MG63 (cell line): Measurements from ENCODE around the gene CCDC47. TPM values are rescaled to one million over a fixed set of nuclear protein-coding genes. Genes with fewer than 3 reads are reported as not detected.

Experiments
- DNase-seq: peaks from one replicate; pipeline ENCODE4 v3.0.0-alpha.2; 2020
- H3K27me3 ChIP-seq: fragments of 250-450 bp; sonication (Bioruptor Pico); 2 replicates; pipeline ENCODE4 v1.5.1; 2020; ENCODE audit warnings: mild to moderate bottlenecking, moderate library complexity
- H3K36me3 ChIP-seq: fragments of 250-450 bp; sonication (Bioruptor Pico); 2 replicates; pipeline ENCODE4 v1.5.1; 2020; ENCODE audit warnings: mild to moderate bottlenecking, moderate library complexity
- H3K4me3 ChIP-seq: fragments of 250-450 bp; sonication (Bioruptor Pico); 2 replicates; pipeline ENCODE4 v1.5.1; 2020; ENCODE audit warnings: mild to moderate bottlenecking, moderate library complexity
- H3K9me3 ChIP-seq: fragments of 250-450 bp; sonication (Bioruptor Pico); 2 replicates; pipeline ENCODE4 v1.5.1; 2020; ENCODE audit warnings: mild to moderate bottlenecking, moderate library complexity
- total RNA-seq: library from RNA; depleted of rRNA; stranded (reverse); fragments of >200 nt; shearing (Covaris generic); gene quantifications from 2 replicates; pipeline ENCODE4 v1.2.3, GENCODE V29; 2014; ENCODE audit warnings: low replicate concordance

The CCDC47 gene
- total RNA-seq, 1 experiment from 2014 or later = 49.1 TPM

GRCh38 chr17:63705657-63706056, 67.7 kb downstream of the CCDC47 start:
- DNase-seq = no peak
- Histone ChIP-seq H3K4me3 (no peak overlapping the region), H3K27me3 (no peaks in the 10 kb centered on the region), H3K9me3 (no peaks in the 10 kb centered on the region), H3K36me3 (peaks cover 46% of the 10 kb centered on the region)

- Histone ChIP-seq H3K4me3 (no peak overlapping the region), H3K27me3 (no peaks in the 10 kb centered on the region), H3K36me3 (peaks cover 39% of the 10 kb centered on the region), H3K9me3 (no peaks in the 10 kb centered on the region)
- DNase-seq = no peak
Observed at GRCh38 chr17:63704836-63705235, 68.6 kb downstream of the CCDC47 start.

GRCh38 chr17:63704259-63704576, 69.2 kb downstream of the CCDC47 start:
- DNase-seq = no peak
- no peaks in the 10 kb centered on the region for H3K27me3 ChIP-seq

GRCh38 chr17:63703556-63704258, 69.7 kb downstream of the CCDC47 start:
- H3K9me3 ChIP-seq = no peaks in the 10 kb centered on the region
- no peaks in the 10 kb centered on the region for H3K27me3 ChIP-seq
- H3K36me3 ChIP-seq = peaks cover 28% of the 10 kb centered on the region
- no peak overlapping the region for H3K4me3 ChIP-seq
- DNase-seq = no peak

More at GRCh38 chr17:63704259-63704576, 69.2 kb downstream of the CCDC47 start:
- Histone ChIP-seq H3K4me3 (no peak overlapping the region), H3K9me3 (no peaks in the 10 kb centered on the region), H3K36me3 (peaks cover 33% of the 10 kb centered on the region)

- no peak overlapping the region for H3K4me3 ChIP-seq
- DNase-seq = no peak
- no peaks in the 10 kb centered on the region for H3K27me3 ChIP-seq
- no peaks in the 10 kb centered on the region for H3K9me3 ChIP-seq
- H3K36me3 ChIP-seq = peaks cover 22% of the 10 kb centered on the region
Observed at GRCh38 chr17:63703029-63703428, 70.4 kb downstream of the CCDC47 start.

GRCh38 chr17:63702721-63703015, 70.7 kb downstream of the CCDC47 start:
- no peak overlapping the region for H3K4me3 ChIP-seq
- no peaks in the 10 kb centered on the region for H3K27me3 ChIP-seq
- H3K36me3 ChIP-seq = peaks cover 19% of the 10 kb centered on the region
- DNase-seq = no peak
- H3K9me3 ChIP-seq = no peaks in the 10 kb centered on the region

- no peaks in the 10 kb centered on the region for H3K9me3 ChIP-seq
- DNase-seq = no peak
- no peak overlapping the region for H3K4me3 ChIP-seq
- H3K27me3 ChIP-seq = no peaks in the 10 kb centered on the region
- peaks cover 19% of the 10 kb centered on the region for H3K36me3 ChIP-seq
Observed at GRCh38 chr17:63701868-63702720, 71.3 kb downstream of the CCDC47 start.

- DNase-seq = no peak
- Histone ChIP-seq H3K4me3 (no peak overlapping the region), H3K27me3 (no peaks in the 10 kb centered on the region), H3K36me3 (peaks cover 16% of the 10 kb centered on the region), H3K9me3 (no peaks in the 10 kb centered on the region)
Observed at GRCh38 chr17:63701456-63701820, 72.0 kb downstream of the CCDC47 start.

GRCh38 chr17:63700528-63701455, 72.6 kb downstream of the CCDC47 start:
- Histone ChIP-seq H3K36me3 (peaks cover 11% of the 10 kb centered on the region; the same call in 1 of the 2 replicates), H3K9me3 (no peaks in the 10 kb centered on the region), H3K4me3 (peak overlapping the region; percentile 36), H3K27me3 (no peaks in the 10 kb centered on the region)
- no peak for DNase-seq

- peak; percentile 61 for DNase-seq
- 0 out of 2 replicates have a peak, but pooled peaks cover 7% of the 10 kb centered on the region for H3K36me3 ChIP-seq
- H3K27me3 ChIP-seq = no peaks in the 10 kb centered on the region
- H3K9me3 ChIP-seq = no peaks in the 10 kb centered on the region
- H3K4me3 ChIP-seq = peak within 1 kb of the TSS; percentile 45
Observed at GRCh38 chr17:63699638-63700527, 73.5 kb downstream of the CCDC47 start, which contains the start of gene LIMD2. Gene LIMD2, minus strand, starts transcription at chr17:63700125. Its CDS starts 827 bp downstream, at chr17:63699298.

GRCh38 chr17:63698886-63699637, 74.3 kb downstream of the CCDC47 start:
- H3K9me3 ChIP-seq = no peaks in the 10 kb centered on the region
- DNase-seq = no peak
- peak overlapping the region; percentile 45; the same call in 1 of the 2 replicates for H3K4me3 ChIP-seq
- no peaks in the 10 kb centered on the region for H3K27me3 ChIP-seq
- 0 out of 2 replicates have a peak, but pooled peaks cover 7% of the 10 kb centered on the region for H3K36me3 ChIP-seq

GRCh38 chr17:63698381-63698885, 75.0 kb downstream of the CCDC47 start:
- Histone ChIP-seq H3K9me3 (no peaks in the 10 kb centered on the region), H3K27me3 (no peaks in the 10 kb centered on the region), H3K4me3 (no peak overlapping the region), H3K36me3 (0 out of 2 replicates have a peak, but pooled peaks cover 7% of the 10 kb centered on the region)
- no peak for DNase-seq

GRCh38 chr17:63697341-63698286, 75.8 kb downstream of the CCDC47 start:
- H3K36me3 ChIP-seq = 0 out of 2 replicates have a peak, but pooled peaks cover 7% of the 10 kb centered on the region
- H3K27me3 ChIP-seq = no peaks in the 10 kb centered on the region
- no peak for DNase-seq
- H3K4me3 ChIP-seq = no peak overlapping the region
- no peaks in the 10 kb centered on the region for H3K9me3 ChIP-seq

- H3K27me3 ChIP-seq = no peaks in the 10 kb centered on the region
- peaks cover 10% of the 10 kb centered on the region; the same call in 1 of the 2 replicates for H3K36me3 ChIP-seq
- H3K9me3 ChIP-seq = no peaks in the 10 kb centered on the region
- DNase-seq = peak; percentile 35
- H3K4me3 ChIP-seq = no peak overlapping the region
Observed at GRCh38 chr17:63696381-63696961, 76.9 kb downstream of the CCDC47 start.
